LNCaP clone FGC (cell line): ENCODE measurements around the gene AFF2.
"Not testable (repeated sequence)": the region's sequence is repeated elsewhere in the genome, so short reads cannot be mapped to it uniquely, and the experiment has no call there.

Experiments
- DNase-seq: peaks from one replicate; pipeline ENCODE4 v3.0.0-alpha.2; 2011; ENCODE audit warnings: low read depth
- H3K4me3 ChIP-seq: 2 replicates; pipeline ENCODE4 v1.5.1; 2011; ENCODE audit warnings: mild to moderate bottlenecking, low read depth, low read length, control low read depth
- TF ChIP-seq, protein P1 (sequence below): IDR thresholded peaks from 2 replicates; pipeline ENCODE4 v1.5.1; 2012; ENCODE audit warnings: mild to moderate bottlenecking; ENCODE audit not compliant: control insufficient read depth, insufficient read depth; ENCODE audit errors: extremely low read depth

The AFF2 gene

DNA sequence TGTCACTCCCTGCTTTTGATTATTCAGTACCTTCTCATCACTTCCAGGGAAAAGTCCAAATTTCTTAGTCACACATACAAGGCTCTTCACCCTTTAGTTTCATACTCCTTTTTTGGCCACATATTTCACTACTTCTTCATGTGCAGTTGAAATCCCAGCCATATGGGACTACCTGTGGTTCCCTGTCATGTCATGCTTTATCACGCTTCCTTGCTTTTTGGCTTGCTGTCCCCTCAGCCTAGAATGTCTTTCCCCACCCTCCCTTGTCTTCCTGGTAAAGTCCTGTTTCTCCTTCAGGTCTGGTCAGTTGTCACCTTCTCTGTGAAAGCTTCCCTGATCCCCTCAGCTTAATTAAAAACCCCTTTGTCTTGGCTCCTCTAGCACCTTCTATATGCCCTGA is 163.8 kb downstream of the AFF2 start:
- TF ChIP-seq, protein P1, sequence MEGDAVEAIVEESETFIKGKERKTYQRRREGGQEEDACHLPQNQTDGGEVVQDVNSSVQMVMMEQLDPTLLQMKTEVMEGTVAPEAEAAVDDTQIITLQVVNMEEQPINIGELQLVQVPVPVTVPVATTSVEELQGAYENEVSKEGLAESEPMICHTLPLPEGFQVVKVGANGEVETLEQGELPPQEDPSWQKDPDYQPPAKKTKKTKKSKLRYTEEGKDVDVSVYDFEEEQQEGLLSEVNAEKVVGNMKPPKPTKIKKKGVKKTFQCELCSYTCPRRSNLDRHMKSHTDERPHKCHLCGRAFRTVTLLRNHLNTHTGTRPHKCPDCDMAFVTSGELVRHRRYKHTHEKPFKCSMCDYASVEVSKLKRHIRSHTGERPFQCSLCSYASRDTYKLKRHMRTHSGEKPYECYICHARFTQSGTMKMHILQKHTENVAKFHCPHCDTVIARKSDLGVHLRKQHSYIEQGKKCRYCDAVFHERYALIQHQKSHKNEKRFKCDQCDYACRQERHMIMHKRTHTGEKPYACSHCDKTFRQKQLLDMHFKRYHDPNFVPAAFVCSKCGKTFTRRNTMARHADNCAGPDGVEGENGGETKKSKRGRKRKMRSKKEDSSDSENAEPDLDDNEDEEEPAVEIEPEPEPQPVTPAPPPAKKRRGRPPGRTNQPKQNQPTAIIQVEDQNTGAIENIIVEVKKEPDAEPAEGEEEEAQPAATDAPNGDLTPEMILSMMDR: no peak
- no peak for DNase-seq
- H3K4me3 ChIP-seq: no peak overlapping the region

DNA sequence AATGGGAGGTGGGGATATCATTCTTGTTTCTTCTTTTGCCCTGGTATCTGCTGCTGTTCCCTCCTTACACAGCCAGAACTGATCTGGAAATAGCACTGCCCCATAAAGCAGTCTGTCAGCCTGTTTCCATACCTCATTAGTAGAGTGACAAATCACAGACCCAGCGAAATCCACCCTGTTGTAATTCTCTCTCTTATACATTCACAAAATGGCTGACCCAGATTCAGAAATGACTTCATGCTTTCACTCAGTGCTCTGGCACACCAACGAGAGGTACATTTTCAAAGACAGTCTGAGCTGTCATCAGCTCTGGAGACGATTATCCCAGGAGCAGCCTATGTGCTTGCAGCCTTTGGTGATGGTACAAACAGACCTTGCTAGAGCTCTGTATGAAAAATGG is 164.6 kb downstream of the AFF2 start:
- TF ChIP-seq, protein P1: no peak
- no peak for DNase-seq
- no peak overlapping the region for H3K4me3 ChIP-seq

DNA sequence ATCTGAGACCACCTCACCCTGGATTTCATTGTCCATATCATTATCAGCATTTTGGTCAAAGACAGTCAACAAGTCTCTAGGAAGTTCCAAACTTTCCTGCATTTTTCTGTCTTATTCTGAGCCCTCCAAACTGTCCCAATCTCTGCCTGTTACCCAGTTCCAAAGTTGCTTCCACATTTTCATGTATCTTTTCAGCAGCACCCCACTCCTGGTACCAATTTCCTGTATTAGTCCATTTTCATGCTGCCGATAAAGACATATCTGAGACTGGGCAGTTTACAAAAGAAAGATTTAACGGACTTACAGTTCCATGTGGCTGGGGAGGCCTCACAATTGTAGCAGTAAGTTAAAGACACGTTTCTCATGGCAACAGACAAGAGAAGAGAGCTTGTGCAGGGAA is 168.8 kb downstream of the AFF2 start:
- not testable (repeated sequence) for DNase-seq, H3K4me3 ChIP-seq

DNA sequence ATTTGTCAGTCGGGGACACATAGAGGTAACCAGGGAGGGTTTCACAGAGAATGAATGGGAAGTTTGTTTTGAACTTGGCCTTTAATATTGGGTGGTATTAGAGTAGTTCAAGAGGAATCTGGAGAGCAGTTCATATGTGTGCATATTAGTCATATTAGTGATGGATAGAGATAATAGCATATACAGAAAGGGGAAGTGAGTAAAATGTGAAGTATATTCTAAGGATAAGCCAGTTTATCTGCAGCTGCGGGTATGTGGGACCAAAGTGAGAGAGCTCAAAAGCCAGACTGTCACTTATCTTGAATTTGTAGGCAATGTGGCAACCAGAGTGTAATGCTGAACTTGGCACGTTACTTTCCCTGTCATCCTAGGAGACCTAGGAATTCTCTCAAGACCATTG is 169.9 kb downstream of the AFF2 start:
- H3K4me3 ChIP-seq: no peak overlapping the region
- TF ChIP-seq, protein P1: no peak
- no peak for DNase-seq

DNA sequence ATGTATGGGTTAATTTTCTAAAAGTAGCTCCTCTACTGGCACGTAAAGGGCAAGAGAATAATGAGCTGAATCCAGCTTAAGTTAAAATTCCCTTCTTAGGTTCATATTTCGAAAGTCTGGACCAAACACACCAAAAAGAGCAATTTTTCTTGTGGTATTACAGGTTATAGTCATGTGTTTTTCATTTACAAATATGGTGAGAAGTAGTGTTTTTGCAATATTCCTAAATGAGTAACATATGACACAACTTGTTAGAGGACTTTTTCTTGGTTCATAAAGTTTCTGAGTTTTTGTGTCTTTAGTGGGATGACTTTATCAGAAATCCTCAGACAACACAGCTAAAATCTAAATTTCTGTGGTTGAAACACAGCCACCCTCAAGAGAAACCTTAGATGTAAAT is 172.1 kb downstream of the AFF2 start:
- TF ChIP-seq, protein P1: no peak
- H3K4me3 ChIP-seq: no peak overlapping the region
- DNase-seq: no peak

DNA sequence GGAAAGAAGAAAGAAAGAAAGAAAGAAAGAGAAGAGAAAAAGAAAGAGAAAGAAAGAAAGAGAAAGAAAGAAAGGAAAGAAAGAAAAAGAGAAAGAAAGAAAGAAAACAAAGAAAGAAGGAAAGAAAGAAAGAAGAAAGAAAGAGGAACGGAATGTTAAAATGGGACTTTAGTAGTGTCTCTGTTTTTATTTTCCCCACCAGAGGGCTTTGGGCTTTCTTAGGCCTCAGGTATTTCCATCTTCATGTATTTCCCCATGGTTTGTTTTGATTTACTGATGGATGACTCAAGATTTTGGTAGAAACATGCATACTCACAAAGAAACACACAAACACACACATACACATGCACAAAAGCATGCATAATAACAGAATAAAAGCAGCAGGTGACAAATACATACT is 181.2 kb downstream of the AFF2 start:
- TF ChIP-seq, protein P1: no peak
- H3K4me3 ChIP-seq: no peak overlapping the region
- no peak for DNase-seq

DNA sequence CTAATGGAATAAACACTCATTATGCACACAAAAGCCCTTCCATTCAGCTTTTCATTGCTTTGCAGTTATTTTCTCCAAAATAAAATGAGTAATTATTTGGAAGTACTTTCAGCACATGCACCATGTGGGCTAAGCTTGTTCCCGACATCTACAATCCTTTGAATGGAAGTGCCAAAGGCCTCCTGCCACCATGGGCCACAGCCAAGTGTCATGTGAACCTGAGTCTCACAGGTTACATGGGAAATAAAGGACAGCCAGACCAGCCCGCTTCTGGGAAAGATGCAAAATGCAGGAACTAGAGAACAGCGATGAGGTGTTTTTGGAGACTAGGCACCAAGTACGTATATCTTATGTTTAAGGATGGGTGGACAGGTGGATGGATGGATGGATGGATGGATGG is 181.8 kb downstream of the AFF2 start:
- DNase-seq: no peak
- TF ChIP-seq, protein P1: no peak
- no peak overlapping the region for H3K4me3 ChIP-seq

DNA sequence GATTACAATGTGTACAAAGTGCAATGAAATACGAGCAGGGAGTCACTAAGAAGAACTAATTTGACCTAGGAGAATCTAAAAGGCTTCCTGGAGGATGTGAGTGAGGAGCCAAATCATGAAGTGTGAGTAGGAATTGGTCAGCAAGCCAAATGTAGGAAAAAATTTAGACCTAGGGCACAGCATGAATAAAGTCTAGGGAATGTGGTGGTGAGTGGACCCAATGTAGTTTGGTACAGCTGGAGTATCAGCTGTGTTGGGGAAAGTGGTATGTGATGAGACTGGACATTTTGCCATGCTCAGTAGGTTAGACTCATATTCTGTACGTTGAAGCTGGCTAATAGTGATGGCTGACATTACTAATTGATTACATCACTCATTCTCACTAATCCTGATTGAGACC is 191.0 kb downstream of the AFF2 start:
- H3K4me3 ChIP-seq: no peak overlapping the region
- TF ChIP-seq, protein P1: no peak
- no peak for DNase-seq
